Inflammatory macrophage treated with lipopolysaccharide for 4 hours (primary cell): ENCODE measurements around the gene ARHGAP11B.
"Not testable (repeated sequence)": the region's sequence is repeated elsewhere in the genome, so short reads cannot be mapped to it uniquely, and the experiment has no call there.

Source experiments
- DNase-seq: peaks from one replicate; pipeline ENCODE4 v3.0.0-alpha.2; 2020

ARHGAP11B gene

GRCh38 chr15:30625436-30626193 lies at the start of gene ARHGAP11B:
ARHGAP11B (plus strand) TSS chr15:30626128.
- DNase-seq, result peak; percentile 96

DNA sequence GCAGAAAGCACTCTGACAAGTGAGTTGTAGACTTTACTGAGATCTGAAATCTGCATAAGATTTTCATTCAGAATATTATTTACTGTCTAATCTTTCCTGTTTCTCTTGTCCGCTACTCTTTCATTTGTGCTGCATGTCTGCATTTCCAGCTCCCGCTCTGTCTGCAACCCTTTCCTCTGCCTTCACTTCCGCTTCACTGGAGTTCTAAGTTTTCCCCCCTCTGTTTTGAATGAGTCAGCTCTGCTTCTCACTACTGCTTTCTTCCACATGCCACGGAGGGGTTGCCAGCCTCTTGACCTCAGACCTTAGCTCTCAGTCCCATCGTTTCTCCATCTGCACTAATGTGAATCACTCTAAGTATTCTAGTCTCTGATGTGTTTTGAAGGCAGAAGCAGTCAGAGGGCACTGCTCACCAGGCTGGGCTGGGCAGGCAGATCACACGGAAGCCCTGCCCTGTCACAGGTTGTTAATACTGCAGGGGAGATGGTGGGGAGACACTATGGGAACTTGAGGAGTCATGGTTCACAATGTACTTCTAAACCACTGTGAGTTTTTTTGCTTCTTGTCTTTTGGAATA lies 46.4 kb upstream of the ARHGAP11B start:
- not testable (repeated sequence) for DNase-seq

DNA sequence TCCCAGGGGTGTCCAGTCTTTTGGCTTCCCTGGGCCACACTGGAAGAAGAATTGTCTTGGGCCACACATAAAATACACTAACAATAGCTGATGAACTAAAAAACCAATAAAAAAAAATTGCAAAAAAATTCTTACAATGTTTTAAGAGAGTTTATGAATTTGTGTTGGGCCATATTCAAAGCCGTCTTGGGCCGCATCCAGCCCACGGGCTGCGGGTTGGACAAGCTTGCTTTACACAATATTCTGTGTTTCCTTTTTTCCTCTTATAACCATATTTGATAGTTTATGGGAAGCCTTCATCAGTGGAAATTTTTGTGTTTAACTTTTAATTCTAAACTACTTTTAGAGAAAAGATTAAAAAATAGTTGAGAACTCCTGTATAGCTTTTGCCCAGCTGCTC lies 45.2 kb upstream of the ARHGAP11B start:
- DNase-seq, result not testable (repeated sequence)

GRCh38 chr15:30598953-30599352 lies 27.0 kb upstream of the ARHGAP11B start:
- DNase-seq, result not testable (repeated sequence)

DNA sequence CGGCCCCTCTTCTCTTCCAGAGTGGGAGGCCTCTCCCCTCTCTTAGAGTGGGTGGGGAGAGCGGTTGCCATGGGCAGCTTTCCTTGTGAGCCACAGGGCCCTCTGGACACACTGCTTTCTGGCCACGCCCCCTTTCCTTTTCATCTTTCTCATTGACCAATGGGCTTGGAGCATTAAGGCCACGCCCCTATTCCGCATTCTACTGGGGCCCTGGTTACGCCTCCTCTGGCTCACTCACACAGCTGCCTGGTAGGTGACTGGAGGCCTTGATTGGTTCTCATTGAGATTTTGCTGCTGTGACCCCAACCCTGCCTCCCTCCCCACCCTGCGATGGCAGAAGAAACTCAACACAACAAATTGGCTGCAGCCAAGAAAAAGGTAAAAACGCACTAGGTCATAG lies 22.1 kb upstream of the ARHGAP11B start, which contains the start of gene GOLGA8H:
Gene GOLGA8H (plus strand): TSS at position 233 of the 400 bp plus-strand sequence. CDS start 98 bp downstream, at position 331.
- not testable (repeated sequence) for DNase-seq

GRCh38 chr15:30612271-30612670 lies 13.7 kb upstream of the ARHGAP11B start:
- DNase-seq, result not testable (repeated sequence)

GRCh38 chr15:30621342-30621741 lies 4.6 kb upstream of the ARHGAP11B start:
- peak; percentile 0 for DNase-seq

GRCh38 chr15:30626194-30626565 lies 252 bp downstream of the ARHGAP11B start:
- DNase-seq, result peak; percentile 44

GRCh38 chr15:30626632-30627031 lies 704 bp downstream of the ARHGAP11B start:
- DNase-seq, result not testable (repeated sequence)

- peak; percentile 50 for DNase-seq
These were observed 24.3 kb downstream of the ARHGAP11B start for GRCh38 chr15:30650012-30650929.

- peak; percentile 30 for DNase-seq
These were observed 35.2 kb downstream of the ARHGAP11B start for GRCh38 chr15:30661154-30661553.

DNA sequence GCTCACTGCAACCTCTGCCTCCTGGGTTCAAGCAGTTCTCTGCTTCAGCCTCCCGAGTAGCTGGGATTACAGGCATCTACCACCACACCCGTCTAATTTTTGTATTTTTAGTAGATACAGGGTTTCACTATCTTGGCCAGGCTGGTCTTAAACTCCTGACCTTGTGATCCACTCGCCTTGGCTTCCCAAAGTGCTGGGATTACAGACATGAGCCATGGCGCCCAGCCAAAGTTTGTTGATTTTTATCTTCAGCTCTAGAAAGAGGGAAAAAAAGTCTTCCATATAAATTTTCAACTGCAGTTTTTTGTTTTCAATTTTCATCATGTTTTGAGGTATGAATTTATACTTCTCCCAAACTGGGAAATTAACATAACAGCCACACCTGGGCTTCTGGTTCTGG lies 43.7 kb downstream of the ARHGAP11B start:
- not testable (repeated sequence) for DNase-seq

DNA sequence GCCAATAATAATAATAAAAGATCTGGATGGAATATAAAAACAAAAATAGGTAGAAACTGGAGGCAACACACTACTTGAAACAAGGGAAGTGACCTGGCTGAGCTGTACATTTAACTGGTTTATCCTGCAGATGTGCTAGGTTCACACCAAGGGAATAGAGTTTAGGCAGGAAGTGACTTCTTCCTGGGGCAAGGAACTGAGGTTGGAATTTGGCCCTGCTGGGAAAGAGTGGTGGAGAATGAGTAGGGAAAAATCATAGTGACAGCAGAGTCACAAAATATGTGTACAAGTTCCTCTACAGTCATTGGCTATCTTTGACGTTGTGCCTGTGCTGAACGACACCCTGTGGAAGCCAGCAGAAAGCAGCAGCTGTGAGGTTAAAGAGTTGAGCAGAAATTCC lies 44.1 kb downstream of the ARHGAP11B start:
- DNase-seq, result no peak

- no peak for DNase-seq
These were observed 45.4 kb downstream of the ARHGAP11B start for GRCh38 chr15:30671309-30671708.

GRCh38 chr15:30675126-30675525 lies 49.2 kb downstream of the ARHGAP11B start:
- DNase-seq, result peak; percentile 1

- DNase-seq, result not testable (repeated sequence)
These were observed 50.0 kb downstream of the ARHGAP11B start for GRCh38 chr15:30675891-30676290.

DNA sequence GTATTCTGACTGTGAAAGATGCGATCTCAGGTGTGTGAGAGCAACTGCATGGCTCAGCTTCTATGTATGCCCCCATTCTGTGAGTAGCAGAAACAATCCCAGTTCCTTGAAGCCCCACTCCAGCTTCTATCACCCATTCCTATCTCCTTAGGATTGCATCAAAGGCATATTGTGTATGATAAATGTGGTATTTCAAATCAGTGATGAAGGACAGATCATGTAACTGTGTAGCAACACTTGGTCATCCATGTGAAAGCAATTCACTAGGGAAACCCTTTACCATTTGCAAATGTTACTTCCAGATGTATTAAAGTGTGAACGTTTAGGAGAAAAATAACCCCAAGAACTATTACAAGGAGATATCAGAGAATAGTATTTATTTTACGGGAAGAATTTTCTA lies 55.1 kb downstream of the ARHGAP11B start:
- not testable (repeated sequence) for DNase-seq

GRCh38 chr15:30685709-30686285 lies 59.9 kb downstream of the ARHGAP11B start:
- DNase-seq, result not testable (repeated sequence)

DNA sequence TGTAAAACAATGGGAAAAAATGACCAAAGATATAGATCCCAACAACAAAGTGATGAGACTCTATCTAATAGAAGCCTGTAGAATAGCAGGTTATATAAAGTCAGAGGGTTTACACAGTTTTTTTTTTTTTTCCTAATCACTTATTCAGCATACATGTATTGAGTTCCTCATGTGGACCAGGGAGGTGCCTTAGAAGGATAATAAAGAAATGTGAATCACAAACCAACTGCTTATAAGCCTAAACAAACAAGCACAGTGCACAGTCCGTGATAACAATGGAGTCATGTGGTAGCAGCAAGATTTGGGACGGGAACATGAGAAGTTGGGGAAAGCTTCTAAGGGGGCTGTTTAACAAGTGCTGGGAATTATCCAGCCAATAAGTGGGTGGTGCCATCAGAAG lies 60.7 kb downstream of the ARHGAP11B start:
- not testable (repeated sequence) for DNase-seq
